GM12801 (cell line): ENCODE results near the gene NEUROG1.

Experiments used
- CTCF ChIP-seq: IDR thresholded peaks from one replicate; pipeline ENCODE4 v1.5.1; 2011; ENCODE audit warnings: control low read depth; ENCODE audit not compliant: insufficient read length; ENCODE audit errors: extremely low read depth

The NEUROG1 gene

GRCh38 chr5:135535820-135536801 lies at the start of gene NEUROG1:
NEUROG1 (minus strand) TSS chr5:135535964; CDS start chr5:135535690, 274 bp downstream.
- no peak for TF ChIP-seq CTCF

GRCh38 chr5:135584918-135585317 lies 49.2 kb upstream of the NEUROG1 start:
- TF ChIP-seq CTCF = no peak

GRCh38 chr5:135584276-135584675 lies 48.5 kb upstream of the NEUROG1 start:
- TF ChIP-seq CTCF = no peak

GRCh38 chr5:135582099-135582781 lies 46.5 kb upstream of the NEUROG1 start:
- TF ChIP-seq CTCF = no peak

- TF ChIP-seq CTCF = no peak
Measured at GRCh38 chr5:135578685-135579341, 43.0 kb upstream of the NEUROG1 start, which contains the start of gene CXCL14. CXCL14 (minus strand) TSS chr5:135578991; CDS start chr5:135578778, 213 bp downstream.

- no peak for TF ChIP-seq CTCF
Measured at GRCh38 chr5:135578305-135578684, 42.5 kb upstream of the NEUROG1 start.

- no peak for TF ChIP-seq CTCF
Measured at GRCh38 chr5:135577421-135577820, 41.7 kb upstream of the NEUROG1 start.
